ENCODE measurements around the gene B4GALT2.

The B4GALT2 gene

DNA sequence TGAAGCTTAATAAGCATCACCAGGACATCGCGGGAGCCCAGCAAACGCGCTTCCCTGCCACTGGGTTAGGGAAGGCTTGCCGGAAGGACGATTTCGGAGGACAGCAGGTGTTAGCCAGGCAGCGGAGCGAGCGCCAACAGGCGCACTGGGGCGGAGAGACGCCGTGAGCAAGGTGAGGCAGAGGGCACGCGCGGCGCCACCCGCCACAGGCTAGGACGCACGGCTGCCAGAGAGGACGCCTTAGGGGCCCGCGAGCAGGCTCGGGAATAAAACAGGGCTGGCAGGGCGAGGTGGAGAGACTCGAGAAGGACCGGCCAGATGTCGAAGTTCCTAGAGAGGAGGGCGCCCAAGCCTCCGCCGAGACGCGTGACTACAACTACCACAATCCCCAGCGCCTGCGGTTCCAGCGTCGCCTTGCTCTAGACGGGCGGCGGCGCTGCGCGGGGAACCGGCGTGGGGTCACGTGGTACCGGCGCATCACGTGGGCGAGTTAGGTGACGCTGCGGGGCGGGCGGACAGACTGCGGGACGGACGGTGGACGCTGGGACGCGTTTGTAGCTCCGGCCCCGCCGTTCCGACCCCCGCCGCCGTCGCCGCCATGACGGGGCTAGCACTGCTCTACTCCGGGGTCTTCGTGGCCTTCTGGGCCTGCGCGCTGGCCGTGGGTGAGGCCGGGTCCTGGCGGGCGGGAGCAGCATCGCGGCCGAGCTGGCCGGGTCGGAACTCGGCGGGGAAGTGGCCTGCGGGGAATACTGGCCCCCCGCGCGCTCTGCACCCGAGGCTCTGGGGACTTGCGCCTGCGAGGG, 4.4 kb upstream of the B4GALT2 start, which contains the start of gene ATP6V0B:
Gene ATP6V0B (plus strand): TSS at position 518 of the 806 bp plus-strand sequence. CDS start 81 bp downstream, at position 599.
- peak; percentile 17 for TF ChIP-seq CTCF (IDR thresholded peaks at IDR 0.05; ENCODE audit: extremely low read depth, insufficient read depth, missing control alignments)
- DNase-seq (ENCODE audit: low spot score): peak; percentile 98
- in situ Hi-C loops (cut with MboI; ENCODE audit: low pct_unique_long_range_greater_than_20kb, low sequenced_read_pairs, unreplicated experiment): no loop called here

DNA sequence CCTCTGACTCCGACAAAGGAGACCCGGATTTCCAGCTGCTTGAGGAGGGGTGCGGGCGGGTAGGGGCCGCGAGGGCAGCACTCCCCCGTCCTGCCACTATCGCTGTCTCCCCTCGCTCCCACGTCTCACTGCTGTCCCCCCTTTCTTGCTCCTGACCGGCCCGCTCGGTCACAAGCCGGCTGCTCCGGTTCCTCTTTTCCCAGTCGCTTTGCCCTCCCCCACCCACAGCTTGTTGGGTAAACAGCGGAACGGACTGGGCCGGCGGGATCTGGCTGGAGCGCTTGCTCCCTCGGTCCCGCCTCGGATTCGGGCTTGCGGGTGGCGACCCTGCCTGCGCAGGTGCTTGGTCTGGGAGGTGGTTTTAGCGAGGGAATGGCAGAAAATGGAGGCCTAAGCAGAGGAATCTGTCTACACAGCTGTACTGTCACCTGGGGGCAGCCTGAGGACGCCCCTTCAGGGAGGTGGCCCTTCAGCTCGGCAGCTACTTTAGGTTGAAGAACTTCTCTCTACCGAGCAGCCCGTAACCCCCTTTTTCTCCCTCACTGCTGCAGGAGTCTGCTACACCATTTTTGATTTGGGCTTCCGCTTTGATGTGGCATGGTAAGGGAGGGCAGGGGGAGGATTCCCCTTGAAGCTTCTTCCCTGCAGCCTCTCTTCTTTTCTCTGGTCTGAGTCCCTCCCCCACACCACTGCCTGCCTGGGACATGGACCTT, 3.6 kb upstream of the B4GALT2 start:
- TF ChIP-seq CTCF (IDR thresholded peaks at IDR 0.05; ENCODE audit: extremely low read depth, insufficient read depth, missing control alignments): no peak
- DNase-seq (ENCODE audit: low spot score): peak; percentile 68
- in situ Hi-C loops (cut with MboI; ENCODE audit: low pct_unique_long_range_greater_than_20kb, low sequenced_read_pairs, unreplicated experiment): no loop called here

DNA sequence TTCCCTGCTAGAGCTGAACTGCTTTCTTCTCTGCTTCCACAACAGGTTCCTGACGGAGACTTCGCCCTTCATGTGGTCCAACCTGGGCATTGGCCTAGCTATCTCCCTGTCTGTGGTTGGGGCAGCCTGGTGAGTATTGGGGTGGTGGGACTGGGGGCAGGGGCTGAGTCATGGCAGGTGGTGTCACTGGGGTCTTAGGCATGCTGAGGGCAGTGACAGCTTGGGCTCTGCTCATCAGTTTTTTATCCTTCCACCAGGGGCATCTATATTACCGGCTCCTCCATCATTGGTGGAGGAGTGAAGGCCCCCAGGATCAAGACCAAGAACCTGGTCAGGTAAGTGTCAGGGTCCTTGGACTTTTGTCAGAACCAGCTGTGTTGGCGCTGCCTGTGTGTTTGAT, 3.0 kb upstream of the B4GALT2 start:
- no peak for DNase-seq (ENCODE audit: low spot score)
- no peak for TF ChIP-seq CTCF (IDR thresholded peaks at IDR 0.05; ENCODE audit: extremely low read depth, insufficient read depth, missing control alignments)
- in situ Hi-C loops (cut with MboI; ENCODE audit: low pct_unique_long_range_greater_than_20kb, low sequenced_read_pairs, unreplicated experiment): no loop called here

GRCh38 chr1:43976890-43977289, 2.1 kb upstream of the B4GALT2 start:
- DNase-seq (ENCODE audit: low spot score): no peak
- in situ Hi-C loops (cut with MboI; ENCODE audit: low pct_unique_long_range_greater_than_20kb, low sequenced_read_pairs, unreplicated experiment): no loop called here
- TF ChIP-seq CTCF (IDR thresholded peaks at IDR 0.05; ENCODE audit: extremely low read depth, insufficient read depth, missing control alignments): no peak

GRCh38 chr1:43977376-43978263, 1.4 kb upstream of the B4GALT2 start:
- TF ChIP-seq CTCF (IDR thresholded peaks at IDR 0.05; ENCODE audit: extremely low read depth, insufficient read depth, missing control alignments): no peak

GRCh38 chr1:43978264-43978550, 803 bp upstream of the B4GALT2 start:
- no peak for TF ChIP-seq CTCF (IDR thresholded peaks at IDR 0.05; ENCODE audit: extremely low read depth, insufficient read depth, missing control alignments)
- in situ Hi-C loops (cut with MboI; ENCODE audit: low pct_unique_long_range_greater_than_20kb, low sequenced_read_pairs, unreplicated experiment): no loop called here
- no peak for DNase-seq (ENCODE audit: low spot score)

More at GRCh38 chr1:43977376-43978263, 1.4 kb upstream of the B4GALT2 start:
- no peak for DNase-seq (ENCODE audit: low spot score)
- in situ Hi-C loops (cut with MboI; ENCODE audit: low pct_unique_long_range_greater_than_20kb, low sequenced_read_pairs, unreplicated experiment): no loop called here
